Measurements from ENCODE around the gene OSM.

The OSM gene

DNA sequence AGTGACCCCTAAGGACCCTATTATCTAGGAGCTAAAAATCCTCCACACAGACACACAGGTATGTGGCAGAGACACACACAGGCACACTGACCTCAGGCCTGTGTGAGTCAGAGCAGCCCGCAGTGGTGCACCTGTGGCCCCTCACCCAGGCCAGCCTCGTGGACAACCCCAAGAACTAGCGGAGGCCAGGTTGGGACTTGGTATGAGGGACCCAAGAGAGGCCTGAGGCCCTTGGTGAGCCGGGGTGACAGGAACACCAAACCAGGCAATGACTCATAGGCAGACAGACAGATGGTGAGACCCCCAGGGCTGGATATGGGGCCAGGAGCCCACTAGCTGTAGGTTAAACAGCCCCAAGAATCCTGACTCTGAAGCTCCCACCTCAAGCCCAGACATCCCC, 16.7 kb upstream of the OSM start:
- peak overlapping the region in 1 of 2 experiments; percentile 22 for H3K4me3 ChIP-seq (ENCODE audit: low read depth in 1 of 2, low read length in 1 of 2)
- peak overlapping the region; percentile 55 for H3K27ac ChIP-seq
- H3K36me3 ChIP-seq, result peaks cover 6% of the 10 kb centered on the region
- no peaks in the 10 kb centered on the region for H3K9me3 ChIP-seq
- no peaks in the 10 kb centered on the region for H3K27me3 ChIP-seq
- TF ChIP-seq, protein P1, sequence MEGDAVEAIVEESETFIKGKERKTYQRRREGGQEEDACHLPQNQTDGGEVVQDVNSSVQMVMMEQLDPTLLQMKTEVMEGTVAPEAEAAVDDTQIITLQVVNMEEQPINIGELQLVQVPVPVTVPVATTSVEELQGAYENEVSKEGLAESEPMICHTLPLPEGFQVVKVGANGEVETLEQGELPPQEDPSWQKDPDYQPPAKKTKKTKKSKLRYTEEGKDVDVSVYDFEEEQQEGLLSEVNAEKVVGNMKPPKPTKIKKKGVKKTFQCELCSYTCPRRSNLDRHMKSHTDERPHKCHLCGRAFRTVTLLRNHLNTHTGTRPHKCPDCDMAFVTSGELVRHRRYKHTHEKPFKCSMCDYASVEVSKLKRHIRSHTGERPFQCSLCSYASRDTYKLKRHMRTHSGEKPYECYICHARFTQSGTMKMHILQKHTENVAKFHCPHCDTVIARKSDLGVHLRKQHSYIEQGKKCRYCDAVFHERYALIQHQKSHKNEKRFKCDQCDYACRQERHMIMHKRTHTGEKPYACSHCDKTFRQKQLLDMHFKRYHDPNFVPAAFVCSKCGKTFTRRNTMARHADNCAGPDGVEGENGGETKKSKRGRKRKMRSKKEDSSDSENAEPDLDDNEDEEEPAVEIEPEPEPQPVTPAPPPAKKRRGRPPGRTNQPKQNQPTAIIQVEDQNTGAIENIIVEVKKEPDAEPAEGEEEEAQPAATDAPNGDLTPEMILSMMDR (IDR thresholded peaks at IDR 0.05), result no peak
- H3K4me1 ChIP-seq (ENCODE audit: control insufficient read depth in 1 of 2, insufficient read depth in 1 of 2, low read depth in 1 of 2, low read length in 1 of 2), result peaks cover 52 to 54% of the 10 kb centered on the region in 2 experiments

GRCh38 chr22:30282616-30283046, 16.0 kb upstream of the OSM start:
- peak overlapping the region; percentile 55 for H3K27ac ChIP-seq
- peaks cover 6% of the 10 kb centered on the region for H3K36me3 ChIP-seq
- TF ChIP-seq, protein P1 (IDR thresholded peaks at IDR 0.05), result no peak
- peak overlapping the region in 1 of 2 experiments; percentile 22 for H3K4me3 ChIP-seq (ENCODE audit: low read depth in 1 of 2, low read length in 1 of 2)
- no peaks in the 10 kb centered on the region for H3K27me3 ChIP-seq
- no peaks in the 10 kb centered on the region for H3K9me3 ChIP-seq
- peaks cover 52% of the 10 kb centered on the region in 2 experiments for H3K4me1 ChIP-seq (ENCODE audit: control insufficient read depth in 1 of 2, insufficient read depth in 1 of 2, low read depth in 1 of 2, low read length in 1 of 2)

DNA sequence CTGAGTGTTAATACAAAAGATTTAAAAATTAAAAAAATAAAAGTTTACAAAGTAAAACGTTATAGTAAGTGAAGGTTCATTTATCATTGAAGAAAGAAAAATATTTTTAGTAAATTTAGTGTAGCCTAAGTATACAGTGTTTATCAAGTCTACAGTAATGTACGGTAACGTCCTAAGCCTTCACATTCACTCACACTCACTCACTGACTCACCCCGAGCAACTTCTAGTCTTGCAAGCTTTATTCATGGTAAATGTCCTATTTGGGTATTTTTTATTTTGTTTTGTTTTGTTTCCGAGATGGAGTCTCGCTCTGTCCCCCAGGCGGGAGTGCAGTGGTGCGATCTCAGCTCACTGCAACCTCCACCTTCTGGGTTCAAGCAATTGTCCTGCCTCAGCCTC, 13.9 kb upstream of the OSM start:
- no peak overlapping the region for H3K27ac ChIP-seq
- no peaks in the 10 kb centered on the region for H3K27me3 ChIP-seq
- TF ChIP-seq, protein P1 (IDR thresholded peaks at IDR 0.05), result no peak
- H3K36me3 ChIP-seq, result peaks cover 5% of the 10 kb centered on the region
- H3K9me3 ChIP-seq, result no peaks in the 10 kb centered on the region
- H3K4me1 ChIP-seq (ENCODE audit: control insufficient read depth in 1 of 2, insufficient read depth in 1 of 2, low read depth in 1 of 2, low read length in 1 of 2), result peaks cover 59 to 62% of the 10 kb centered on the region in 2 experiments
- no peak overlapping the region for H3K4me3 ChIP-seq (ENCODE audit: low read depth in 1 of 2, low read length in 1 of 2)

GRCh38 chr22:30279932-30280331, 13.3 kb upstream of the OSM start:
- Histone ChIP-seq H3K4me3 (ENCODE audit: low read depth in 1 of 2, low read length in 1 of 2) (no peak overlapping the region), H3K27me3 (no peaks in the 10 kb centered on the region), H3K36me3 (no peaks in the 10 kb centered on the region), H3K4me1 (ENCODE audit: control insufficient read depth in 1 of 2, insufficient read depth in 1 of 2, low read depth in 1 of 2, low read length in 1 of 2) (peaks cover 64 to 68% of the 10 kb centered on the region in 2 experiments), H3K27ac (no peak overlapping the region), H3K9me3 (no peaks in the 10 kb centered on the region)
- TF ChIP-seq, protein P1 (IDR thresholded peaks at IDR 0.05), result no peak

DNA sequence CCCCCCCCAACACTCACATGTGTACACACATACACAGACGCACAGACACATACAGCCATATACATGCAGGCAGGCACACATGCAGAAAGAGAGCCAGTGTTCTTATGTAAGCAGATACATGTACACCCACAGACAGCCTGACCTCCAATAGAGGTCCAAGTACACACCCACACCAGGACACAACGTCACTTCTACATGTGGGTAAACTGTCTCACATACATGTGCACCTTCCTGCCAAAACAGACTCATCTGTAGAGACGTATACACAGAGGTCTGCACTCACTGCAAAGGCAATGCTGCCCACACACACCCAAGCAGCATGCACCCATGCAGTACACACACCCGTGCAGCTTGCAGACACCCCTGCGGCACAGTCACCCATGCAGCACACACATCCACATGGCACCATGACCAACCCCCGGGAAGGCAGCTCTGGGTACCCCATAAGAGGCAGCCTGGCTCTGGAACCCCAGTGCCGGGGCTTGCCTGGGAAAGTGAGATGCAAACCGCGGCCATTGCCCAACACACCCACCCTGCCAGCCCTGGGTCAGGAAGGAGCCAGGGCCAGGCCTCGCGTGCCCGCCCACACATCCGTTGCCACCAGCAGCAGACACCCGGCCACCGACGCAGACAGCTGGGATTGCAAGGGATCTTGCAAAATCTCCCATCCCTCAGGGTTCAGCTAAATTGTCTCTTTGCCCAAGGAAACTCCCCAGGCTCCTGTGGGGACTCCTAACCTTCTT, 12.6 kb upstream of the OSM start:
- peaks cover 70 to 75% of the 10 kb centered on the region in 2 experiments for H3K4me1 ChIP-seq (ENCODE audit: control insufficient read depth in 1 of 2, insufficient read depth in 1 of 2, low read depth in 1 of 2, low read length in 1 of 2)
- no peaks in the 10 kb centered on the region for H3K36me3 ChIP-seq
- TF ChIP-seq, protein P1 (IDR thresholded peaks at IDR 0.05), result no peak
- H3K27ac ChIP-seq, result no peak overlapping the region
- H3K9me3 ChIP-seq, result no peaks in the 10 kb centered on the region
- no peaks in the 10 kb centered on the region for H3K27me3 ChIP-seq
- H3K4me3 ChIP-seq (ENCODE audit: low read depth in 1 of 2, low read length in 1 of 2), result no peak overlapping the region
